H1 (cell line): Measurements from ENCODE around the gene OLFM1. TPM values are rescaled to one million over a fixed set of nuclear protein-coding genes. Genes with fewer than 3 reads are reported as not detected.

ENCODE experiments used
- BACH1 ChIP-seq: IDR thresholded peaks from 2 replicates; pipeline ENCODE4 v1.6.1; 2012; ENCODE audit warnings: low read length, improper control_type of control experiment
- CBX5 ChIP-seq: fragments of 300-800, 300-1000 bp; sonication (generic); IDR thresholded peaks from 2 replicates; pipeline ENCODE4 v1.7.1; 2016; ENCODE audit warnings: antibody characterized with exemption, low read length, low read depth
- CBX8 ChIP-seq: fragments of 300-800, 300-1000 bp; sonication (generic); IDR thresholded peaks from 2 replicates; pipeline ENCODE4 v1.7.1; 2016; ENCODE audit warnings: low read depth, low read length, borderline replicate concordance
- CTBP2 ChIP-seq: IDR thresholded peaks from 2 replicates; pipeline ENCODE4 v1.7.0; 2011; ENCODE audit warnings: borderline replicate concordance, mild to moderate bottlenecking, moderate library complexity, mixed read lengths, low read length; ENCODE audit not compliant: insufficient read depth, insufficient read length
- GTF2F1 ChIP-seq: IDR thresholded peaks from 2 replicates; pipeline ENCODE4 v1.6.1; 2012; ENCODE audit warnings: low read depth, low read length, improper control_type of control experiment, borderline replicate concordance
- RNF2 ChIP-seq: fragments of 200-900, 300-1000 bp; sonication (generic); IDR thresholded peaks from 2 replicates; pipeline ENCODE4 v1.7.1; 2016; ENCODE audit warnings: borderline replicate concordance, low read depth, mild to moderate bottlenecking, antibody characterized with exemption, low read length; ENCODE audit not compliant: poor library complexity, severe bottlenecking; ENCODE audit errors: missing control alignments
- SP4 ChIP-seq: IDR thresholded peaks from 2 replicates; pipeline ENCODE4 v1.6.1; 2012; ENCODE audit warnings: low read length, inconsistent platforms
- SUZ12 ChIP-seq: fragments of 200-600 bp; sonication (generic); IDR thresholded peaks from 2 replicates; pipeline ENCODE4 v1.6.1; 2012; ENCODE audit warnings: mild to moderate bottlenecking, inconsistent platforms, low read length, moderate library complexity, mixed read lengths
- TEAD4 ChIP-seq: IDR thresholded peaks from 2 replicates; pipeline ENCODE4 v1.6.1; 2012; ENCODE audit warnings: low read depth, low read length, inconsistent platforms, mixed read lengths
- polyA plus RNA-seq, 7 experiments: library from polyadenylated mRNA; depleted of rRNA in 3 of 7; stranded (reverse) in 5 of 7; unstranded in 2 of 7; fragments of >200 nt in 5 of 7; fragments of 200-250 nt in 2 of 7; gene quantifications; 1 replicate in 5 of 7; 2 replicates in 1 of 7; 4 replicates in 1 of 7; pipeline versions ENCODE4 v1.2.1 to v1.2.3, GENCODE V29; 2011 to 2013; ENCODE audit warnings: missing spikeins in 2 of 7, mixed read lengths in 2 of 7
- total RNA-seq: library from RNA; stranded (reverse); fragmentation: NEBNext Ultra II Directional; extraction: Animal tissue kit (Norgen Biotek cat#: 25700); gene quantifications from 2 replicates; pipeline ENCODE4 v1.2.1, GENCODE V29; 2021
- TF ChIP-seq, protein P1 (sequence below): IDR thresholded peaks from 2 replicates; pipeline ENCODE4 v1.6.1; 2012; ENCODE audit warnings: inconsistent platforms

OLFM1 gene
- total and polyA plus RNA-seq, 2 of the 8 experiments (the other 6 are each of a cell fraction or from before 2014, with no cell fraction given) = 53.0 to 53.4 TPM

DNA sequence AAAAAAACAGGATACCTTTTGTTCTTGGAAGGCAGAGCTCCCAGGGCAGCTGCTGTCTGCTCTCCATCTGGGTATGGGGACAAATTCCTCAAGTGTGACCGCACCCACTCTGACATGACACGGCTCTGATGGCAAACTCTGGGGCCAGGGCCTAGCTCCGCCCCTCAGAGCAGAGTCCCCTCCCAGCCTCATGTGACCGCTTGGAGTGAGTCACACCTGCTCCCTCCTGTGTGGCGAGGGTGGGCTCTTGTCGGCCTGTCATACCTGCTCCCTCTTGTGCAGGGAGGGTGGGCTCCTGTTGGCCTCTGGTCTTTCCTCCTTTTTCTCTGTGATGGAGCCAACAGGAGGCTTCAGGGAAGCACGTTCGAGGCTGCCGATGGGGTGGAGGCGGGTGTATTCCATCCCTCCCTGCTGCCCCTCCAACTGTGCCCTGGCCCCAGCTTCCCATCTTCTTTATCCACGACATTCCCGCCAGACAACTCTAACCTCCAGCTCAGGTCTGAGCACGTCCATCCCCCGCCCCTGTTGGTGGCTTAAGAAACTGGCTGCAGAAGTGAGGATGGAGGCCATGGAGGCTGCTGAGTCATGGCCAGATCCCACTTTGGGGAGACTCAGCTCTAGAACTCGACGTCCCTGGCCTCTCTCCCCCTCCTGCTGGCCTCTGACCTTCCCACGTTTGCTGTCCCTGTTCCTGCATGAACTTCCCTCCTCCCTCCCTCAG lies 65.3 kb downstream of the OLFM1 start (continued):
- TF ChIP-seq BACH1 = peak; percentile 84
- no peak for TF ChIP-seq RNF2
- TF ChIP-seq CBX8 = no peak
- TF ChIP-seq GTF2F1 = no peak
- no peak for TF ChIP-seq SP4
- no peak for TF ChIP-seq CBX5
- no peak for TF ChIP-seq TEAD4
- TF ChIP-seq SUZ12 = no peak
- TF ChIP-seq, protein P1, sequence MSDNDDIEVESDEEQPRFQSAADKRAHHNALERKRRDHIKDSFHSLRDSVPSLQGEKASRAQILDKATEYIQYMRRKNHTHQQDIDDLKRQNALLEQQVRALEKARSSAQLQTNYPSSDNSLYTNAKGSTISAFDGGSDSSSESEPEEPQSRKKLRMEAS = peak; percentile 3; the same call in 1 of the 2 replicates
- no peak for TF ChIP-seq CTBP2
